ENCODE data around the gene LRRC7. TPM values are rescaled to one million over a fixed set of nuclear protein-coding genes. Genes with fewer than 3 reads are reported as not detected.

The LRRC7 gene
- polyA plus RNA-seq, 1 experiment = 0.22 TPM

DNA sequence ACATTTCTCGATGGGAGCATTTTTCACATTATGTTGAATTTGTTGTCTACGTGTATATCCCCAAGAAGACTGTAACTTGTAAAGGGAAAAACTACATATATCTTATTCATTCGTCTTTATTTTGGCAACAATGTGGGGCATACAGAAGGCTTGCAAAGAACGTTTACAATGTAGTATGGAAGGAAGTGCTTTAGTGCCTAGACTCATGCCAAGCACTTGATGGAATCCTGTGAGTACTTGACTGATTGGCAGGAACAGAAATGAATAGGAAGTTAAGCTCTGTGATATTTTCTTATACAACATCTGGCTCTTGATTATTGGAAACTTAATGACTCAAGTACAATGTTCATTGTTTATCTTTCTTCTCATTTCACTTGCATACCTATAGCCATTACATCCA, 284.4 kb downstream of the LRRC7 start:
- Histone ChIP-seq H3K27me3 (ENCODE audit: control insufficient read depth, insufficient read depth, low read length) (no peaks in the 10 kb centered on the region), H3K36me3 (ENCODE audit: control insufficient read depth, insufficient read depth, low read length) (no peaks in the 10 kb centered on the region), H3K4me3 (ENCODE audit: low read depth, low read length) (no peak overlapping the region)
- TF ChIP-seq, protein P1, sequence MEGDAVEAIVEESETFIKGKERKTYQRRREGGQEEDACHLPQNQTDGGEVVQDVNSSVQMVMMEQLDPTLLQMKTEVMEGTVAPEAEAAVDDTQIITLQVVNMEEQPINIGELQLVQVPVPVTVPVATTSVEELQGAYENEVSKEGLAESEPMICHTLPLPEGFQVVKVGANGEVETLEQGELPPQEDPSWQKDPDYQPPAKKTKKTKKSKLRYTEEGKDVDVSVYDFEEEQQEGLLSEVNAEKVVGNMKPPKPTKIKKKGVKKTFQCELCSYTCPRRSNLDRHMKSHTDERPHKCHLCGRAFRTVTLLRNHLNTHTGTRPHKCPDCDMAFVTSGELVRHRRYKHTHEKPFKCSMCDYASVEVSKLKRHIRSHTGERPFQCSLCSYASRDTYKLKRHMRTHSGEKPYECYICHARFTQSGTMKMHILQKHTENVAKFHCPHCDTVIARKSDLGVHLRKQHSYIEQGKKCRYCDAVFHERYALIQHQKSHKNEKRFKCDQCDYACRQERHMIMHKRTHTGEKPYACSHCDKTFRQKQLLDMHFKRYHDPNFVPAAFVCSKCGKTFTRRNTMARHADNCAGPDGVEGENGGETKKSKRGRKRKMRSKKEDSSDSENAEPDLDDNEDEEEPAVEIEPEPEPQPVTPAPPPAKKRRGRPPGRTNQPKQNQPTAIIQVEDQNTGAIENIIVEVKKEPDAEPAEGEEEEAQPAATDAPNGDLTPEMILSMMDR (IDR thresholded peaks at IDR 0.05; ENCODE audit: insufficient read depth, low read depth, low read length) = no peak
- ChIA-PET POLR2A (no interaction called here), CTCF (no interaction called here)
- DNase-seq (ENCODE audit: low read depth) = no peak

DNA sequence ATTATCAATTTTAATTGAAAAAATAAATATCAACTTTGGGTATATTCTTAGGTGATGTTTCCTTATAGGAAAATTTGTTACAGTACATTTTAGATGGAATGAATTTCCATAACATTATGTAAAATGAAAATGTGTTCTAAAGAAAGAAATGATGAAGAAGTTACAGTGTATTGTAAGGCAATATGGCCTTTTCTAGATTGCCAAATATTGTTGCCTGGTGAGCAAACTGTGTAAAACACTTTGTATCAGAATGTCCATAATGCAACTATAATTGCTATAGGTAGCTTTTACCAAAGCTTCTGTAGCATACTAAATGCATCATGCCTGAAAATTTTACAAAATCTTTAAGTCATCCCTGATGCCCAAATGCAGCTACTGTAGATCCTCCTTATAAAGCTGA, 285.0 kb downstream of the LRRC7 start:
- H3K27me3 ChIP-seq (ENCODE audit: control insufficient read depth, insufficient read depth, low read length) = no peaks in the 10 kb centered on the region
- H3K4me3 ChIP-seq (ENCODE audit: low read depth, low read length) = no peak overlapping the region
- ChIA-PET POLR2A (no interaction called here), CTCF (no interaction called here)
- no peak for DNase-seq (ENCODE audit: low read depth)
- TF ChIP-seq, protein P1 (IDR thresholded peaks at IDR 0.05; ENCODE audit: insufficient read depth, low read depth, low read length) = no peak
- no peaks in the 10 kb centered on the region for H3K36me3 ChIP-seq (ENCODE audit: control insufficient read depth, insufficient read depth, low read length)

DNA sequence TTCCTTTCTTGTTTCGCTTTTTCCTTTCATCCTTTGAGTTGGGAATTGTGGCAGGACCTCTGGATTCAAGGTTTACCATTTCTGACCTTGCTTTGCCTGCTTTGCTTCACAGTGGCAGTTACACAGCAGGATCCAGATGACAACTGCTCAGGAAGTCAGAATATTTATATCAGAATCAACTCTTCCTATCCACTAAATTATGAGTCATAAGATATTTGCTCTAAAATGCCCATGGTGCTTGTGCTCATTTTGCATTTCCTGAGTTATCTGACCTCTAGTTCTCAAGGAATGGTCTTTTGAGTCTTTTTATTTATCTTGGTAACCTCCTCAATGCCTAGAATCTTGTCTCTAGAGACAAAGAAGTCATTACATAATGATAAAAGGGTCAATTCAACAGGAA, 290.8 kb downstream of the LRRC7 start:
- Histone ChIP-seq H3K4me3 (ENCODE audit: low read depth, low read length) (no peak overlapping the region), H3K36me3 (ENCODE audit: control insufficient read depth, insufficient read depth, low read length) (no peaks in the 10 kb centered on the region), H3K27me3 (ENCODE audit: control insufficient read depth, insufficient read depth, low read length) (no peaks in the 10 kb centered on the region)
- TF ChIP-seq, protein P1 (IDR thresholded peaks at IDR 0.05; ENCODE audit: insufficient read depth, low read depth, low read length) = no peak
- no peak for DNase-seq (ENCODE audit: low read depth)
- POLR2A ChIA-PET = no interaction called here
- CTCF ChIA-PET = no interaction called here

DNA sequence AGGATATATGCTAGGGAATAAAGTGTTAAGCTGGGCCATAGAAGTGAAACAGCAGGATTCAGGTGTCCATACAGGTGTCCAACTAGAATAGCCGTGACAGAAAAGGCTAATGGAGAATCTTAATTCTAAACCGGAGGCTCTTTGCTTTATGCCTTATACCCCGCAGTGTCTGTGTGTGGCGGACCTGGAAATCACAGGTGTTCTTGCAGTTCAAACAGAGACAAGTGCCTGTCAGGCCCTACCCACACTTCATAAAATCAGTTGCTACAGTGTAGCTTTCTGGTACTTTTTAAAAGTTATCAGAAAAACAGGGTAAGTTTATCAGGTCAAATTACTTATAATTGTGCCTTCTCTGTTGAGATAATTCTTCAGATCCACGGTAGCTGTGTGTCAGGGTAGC, 293.9 kb downstream of the LRRC7 start:
- TF ChIP-seq, protein P1 (IDR thresholded peaks at IDR 0.05; ENCODE audit: insufficient read depth, low read depth, low read length) = no peak
- Histone ChIP-seq H3K4me3 (ENCODE audit: low read depth, low read length) (no peak overlapping the region), H3K36me3 (ENCODE audit: control insufficient read depth, insufficient read depth, low read length) (no peaks in the 10 kb centered on the region), H3K27me3 (ENCODE audit: control insufficient read depth, insufficient read depth, low read length) (no peaks in the 10 kb centered on the region; the same call in 1 of the 2 replicates)
- no peak for DNase-seq (ENCODE audit: low read depth)
- ChIA-PET POLR2A (no interaction called here), CTCF (no interaction called here)

DNA sequence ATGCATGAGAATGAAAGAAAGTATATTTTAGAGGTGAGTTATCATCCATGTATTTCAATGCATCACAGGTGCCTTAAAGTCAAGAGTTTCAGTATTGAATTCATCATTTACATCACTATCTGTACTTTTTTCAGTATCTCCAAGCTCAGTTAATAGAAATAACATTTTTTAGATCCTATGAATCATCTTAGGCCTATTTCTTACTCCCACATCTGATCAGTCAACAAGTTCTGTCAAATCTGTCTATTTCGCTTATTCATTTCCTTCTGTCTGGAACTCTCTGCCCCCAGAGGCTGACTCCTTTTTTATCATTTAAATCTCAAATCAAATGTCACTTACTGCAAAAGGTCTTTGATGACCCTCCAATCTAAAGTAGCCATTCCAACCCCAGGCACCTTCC, 295.2 kb downstream of the LRRC7 start:
- POLR2A ChIA-PET = no interaction called here
- TF ChIP-seq, protein P1 (IDR thresholded peaks at IDR 0.05; ENCODE audit: insufficient read depth, low read depth, low read length) = no peak
- Histone ChIP-seq H3K36me3 (ENCODE audit: control insufficient read depth, insufficient read depth, low read length) (no peaks in the 10 kb centered on the region), H3K27me3 (ENCODE audit: control insufficient read depth, insufficient read depth, low read length) (no peaks in the 10 kb centered on the region; the same call in 1 of the 2 replicates), H3K4me3 (ENCODE audit: low read depth, low read length) (no peak overlapping the region)
- no peak for DNase-seq (ENCODE audit: low read depth)
- CTCF ChIA-PET = no interaction called here
